Measurements from ENCODE around the gene KCNQ1. TPM values are rescaled to one million over a fixed set of nuclear protein-coding genes. Genes with fewer than 3 reads are reported as not detected.

The KCNQ1 gene
- total and polyA plus RNA-seq, 2 donors (not counting 3 experiments of a cell fraction or from before 2014, with no cell fraction given), result 0.07 to 0.09 TPM

GRCh38 chr11:2537896-2538724, 93.3 kb downstream of the KCNQ1 start:
- ChIA-PET POLR2A (no interaction called here), CTCF (interaction anchor here (8.5 kb wide), 1 partner anchor 348 kb away, joined by 711 read pairs; the partner anchor contains the start of gene CDKN1C)
- no peaks in the 10 kb centered on the region for H3K36me3 ChIP-seq (ENCODE audit: control insufficient read depth in 2 of 2, extremely low read depth in 1 of 2, insufficient read depth in 2 of 2, low read length in 2 of 2)
- no TSS peak for BruUV-seq (replicated peaks)
- no peak overlapping the region for H3K4me2 ChIP-seq (ENCODE audit: insufficient read depth, low read length)
- H3K27ac ChIP-seq (ENCODE audit: insufficient read depth, low read depth, low read length), result no peak overlapping the region
- H2AFZ ChIP-seq (ENCODE audit: low read depth, low read length), result no peak overlapping the region
- no peak for FAIRE-seq
- TF ChIP-seq GATA2 (IDR thresholded peaks at IDR 0.05; ENCODE audit: insufficient read depth, insufficient read length, low read depth, low read length), result no peak
- TF ChIP-seq MYC (IDR thresholded peaks at IDR 0.05; ENCODE audit: low read depth, low read length), result no peak
- no peak for TF ChIP-seq CTCF (IDR thresholded peaks at IDR 0.05; ENCODE audit: extremely low read depth in 1 of 2, insufficient read depth in 1 of 2, low read depth in 1 of 2, low read length in 2 of 2)
- no peak for TF ChIP-seq POLR2A (IDR thresholded peaks at IDR 0.05; ENCODE audit: low read depth, low read length)
- H3K27me3 ChIP-seq (ENCODE audit: control insufficient read depth in 2 of 2, insufficient read depth in 2 of 2, low read length in 2 of 2), result no peaks in the 10 kb centered on the region
- dilution Hi-C loops (cut with MboI; ENCODE audit: extremely low pct_ligation_motif_present, low sequenced_read_pairs) (no loop called here), intact Hi-C loops (cut with micrococcal nuclease) (loop anchor here (10.0 kb wide), 2 partner anchors 457 to 557 kb away; partner anchors contain the start of gene NAP1L4)
- H3K4me1 ChIP-seq (ENCODE audit: control insufficient read depth, extremely low read depth, insufficient read depth, low read length), result peaks cover 6% of the 10 kb centered on the region
- no peaks in the 10 kb centered on the region for H3K79me2 ChIP-seq (ENCODE audit: control insufficient read depth, insufficient read depth, low read length)
- H3K9ac ChIP-seq (replicated peaks; ENCODE audit: extremely low read depth, insufficient read depth, low read length), result no peak overlapping the region
- H3K4me3 ChIP-seq (replicated peaks in 1 of 3; ENCODE audit: insufficient read depth in 1 of 3, low read depth in 1 of 3, low read length in 3 of 3), result no peak overlapping the region
- DNase-seq (ENCODE audit: low read depth, low spot score), result no peak
- no peaks in the 10 kb centered on the region for H4K20me1 ChIP-seq (replicated peaks; ENCODE audit: control insufficient read depth, extremely low read depth, insufficient read depth, low read length)
- H3K9me3 ChIP-seq (replicated peaks; ENCODE audit: control insufficient read depth, insufficient read depth, low read length), result no peaks in the 10 kb centered on the region
- no peaks in the 10 kb centered on the region for H3K9me1 ChIP-seq (replicated peaks; ENCODE audit: control insufficient read depth, extremely low read depth, insufficient read depth, low read length)

GRCh38 chr11:2538951-2539350, 94.1 kb downstream of the KCNQ1 start:
- FAIRE-seq (no peak), DNase-seq (ENCODE audit: low read depth, low spot score) (no peak)
- no peaks in the 10 kb centered on the region for H3K4me1 ChIP-seq (ENCODE audit: control insufficient read depth, extremely low read depth, insufficient read depth, low read length)
- no peaks in the 10 kb centered on the region for H3K9me1 ChIP-seq (replicated peaks; ENCODE audit: control insufficient read depth, extremely low read depth, insufficient read depth, low read length)
- no peaks in the 10 kb centered on the region for H3K9me3 ChIP-seq (replicated peaks; ENCODE audit: control insufficient read depth, insufficient read depth, low read length)
- H3K4me3 ChIP-seq (replicated peaks in 1 of 3; ENCODE audit: insufficient read depth in 1 of 3, low read depth in 1 of 3, low read length in 3 of 3), result no peak overlapping the region
- TF ChIP-seq MAX (IDR thresholded peaks at IDR 0.05; ENCODE audit: insufficient read depth, insufficient read length), result no peak
- no peak for TF ChIP-seq EZH2 (IDR thresholded peaks at IDR 0.05; ENCODE audit: borderline replicate concordance, low read depth, low read length, severe bottlenecking)
- TF ChIP-seq GATA2 (IDR thresholded peaks at IDR 0.05; ENCODE audit: insufficient read depth, insufficient read length, low read depth, low read length), result no peak
- no peak for TF ChIP-seq POLR2A (IDR thresholded peaks at IDR 0.05; ENCODE audit: low read depth, low read length)
- TF ChIP-seq MYC (IDR thresholded peaks at IDR 0.05; ENCODE audit: low read depth, low read length), result no peak
- TF ChIP-seq POLR2AphosphoS5 (IDR thresholded peaks at IDR 0.05; ENCODE audit: insufficient read depth, low read depth, low read length), result no peak
- TF ChIP-seq FOS (IDR thresholded peaks at IDR 0.05; ENCODE audit: borderline replicate concordance, insufficient read depth, low read length), result no peak
- no peak for TF ChIP-seq CTCF (IDR thresholded peaks at IDR 0.05; ENCODE audit: extremely low read depth in 1 of 2, insufficient read depth in 1 of 2, low read depth in 1 of 2, low read length in 2 of 2)
- TF ChIP-seq JUN (IDR thresholded peaks at IDR 0.05; ENCODE audit: borderline replicate concordance, insufficient read depth, insufficient read length, low read depth), result no peak
- H3K9ac ChIP-seq (replicated peaks; ENCODE audit: extremely low read depth, insufficient read depth, low read length), result no peak overlapping the region
- CTCF ChIA-PET, result no interaction called here
- no peak overlapping the region for H3K27ac ChIP-seq (ENCODE audit: insufficient read depth, low read depth, low read length)
- POLR2A ChIA-PET, result no interaction called here
- dilution Hi-C loops (cut with MboI; ENCODE audit: extremely low pct_ligation_motif_present, low sequenced_read_pairs), result no loop called here
- intact Hi-C loops (cut with micrococcal nuclease), result loop anchor here (10.0 kb wide), 2 partner anchors 456 to 556 kb away; partner anchors contain the start of gene NAP1L4
- H3K27me3 ChIP-seq (ENCODE audit: control insufficient read depth in 2 of 2, insufficient read depth in 2 of 2, low read length in 2 of 2), result no peaks in the 10 kb centered on the region
- H3K4me2 ChIP-seq (ENCODE audit: insufficient read depth, low read length), result no peak overlapping the region
- H4K20me1 ChIP-seq (replicated peaks; ENCODE audit: control insufficient read depth, extremely low read depth, insufficient read depth, low read length), result no peaks in the 10 kb centered on the region
- BruUV-seq (replicated peaks), result no TSS peak
- H3K36me3 ChIP-seq (ENCODE audit: control insufficient read depth in 2 of 2, extremely low read depth in 1 of 2, insufficient read depth in 2 of 2, low read length in 2 of 2), result no peaks in the 10 kb centered on the region
- no peak overlapping the region for H2AFZ ChIP-seq (ENCODE audit: low read depth, low read length)
- H3K79me2 ChIP-seq (ENCODE audit: control insufficient read depth, insufficient read depth, low read length), result no peaks in the 10 kb centered on the region
